Esophagus muscularis mucosa (tissue), 4 donors: Measurements from ENCODE around the gene IRF8. TPM values are rescaled to one million over a fixed set of nuclear protein-coding genes. Genes with fewer than 3 reads are reported as not detected.

Experiments used
- DNase-seq: peaks from one replicate; pipeline ENCODE4 v3.0.0-alpha.2; 2017; ENCODE audit errors: extremely low spot score
- H3K27ac ChIP-seq, 4 donors: fragments of 200-600 bp; sonication (generic); replicated peaks in 1 of 4; 1 replicate in 3 of 4; 2 replicates in 1 of 4; pipeline ENCODE4 v1.5.1; 2016 to 2019; ENCODE audit warnings: mild to moderate bottlenecking in 1 of 4
- H3K27me3 ChIP-seq, 4 donors: fragments of 200-600 bp; sonication (generic); one replicate each; pipeline versions ENCODE4 v1.5.1 to v1.6.0; 2016 to 2019
- H3K36me3 ChIP-seq, 4 donors: fragments of 200-600 bp; sonication (generic); one replicate each; pipeline ENCODE4 v1.5.1; 2016 to 2019
- H3K4me1 ChIP-seq, 4 donors: fragments of 200-600 bp; sonication (generic); one replicate each; pipeline ENCODE4 v1.5.1; 2016 to 2019
- H3K4me3 ChIP-seq, 4 donors: fragments of 200-600 bp; sonication (generic); 1 replicate in 2 of 4; 2 replicates in 2 of 4; pipeline ENCODE4 v1.5.1; 2016 to 2019; ENCODE audit warnings: mild to moderate bottlenecking in 4 of 4, moderate library complexity in 1 of 4
- H3K9me3 ChIP-seq, 4 donors: fragments of 200-600 bp; sonication (generic); 1 replicate in 3 of 4; 2 replicates in 1 of 4; pipeline ENCODE4 v1.5.1; 2016 to 2019
- CTCF ChIP-seq, 3 experiments: fragments of 200-600 bp in 2 of 3; fragments of 450-650 bp in 1 of 3; sonication (generic) in 2 of 3; IDR thresholded peaks; one replicate each; pipeline ENCODE4 v1.5.1; 2017 to 2019; ENCODE audit warnings: antibody characterized with exemption in 3 of 3, mild to moderate bottlenecking in 2 of 3, moderate library complexity in 1 of 3
- EP300 ChIP-seq: sonication (generic); formaldehyde crosslinking; IDR thresholded peaks from one replicate; pipeline ENCODE4 v1.6.1; 2017; ENCODE audit warnings: antibody characterized with exemption
- POLR2A ChIP-seq: fragments of 450-650 bp; IDR thresholded peaks from one replicate; pipeline ENCODE4 v1.6.1; 2017; ENCODE audit warnings: antibody characterized with exemption, moderate library complexity, mild to moderate bottlenecking, low read depth
- POLR2AphosphoS5 ChIP-seq, 2 donors: sonication (generic); formaldehyde crosslinking; IDR thresholded peaks; one replicate each; pipeline ENCODE4 v1.6.1; 2017; ENCODE audit warnings: antibody characterized with exemption in 2 of 2
- WGBS: methylation state at CpG from one replicate; pipeline ENCODE4 v1.1.5; 2018; 5-methylcytosine and 5-hydroxymethylcytosine counted together
- intact Hi-C: fragments of 100-400 bp; cut with DNase I; formaldehyde crosslinking; loops from one replicate; pipeline ENCODE4 v1.15.1; 2023
- total RNA-seq, 4 donors: library from RNA; depleted of rRNA; stranded (reverse); fragments of >200 nt; gene quantifications; one replicate each; pipeline versions ENCODE4 v1.1.0 to v1.2.1, GENCODE V29; 2016

IRF8 gene
- total RNA-seq, 4 donors from 2014 or later: 5.1 to 12.9 (median 10.4) TPM

GRCh38 chr16:85918436-85918835 lies 19.5 kb downstream of the IRF8 start:
- Histone ChIP-seq H3K27ac (no peak overlapping the region), H3K4me1 (peaks cover 0 to 4% (median 0%) of the 10 kb centered on the region in 4 donors), H3K36me3 (peaks cover 0 to 11% (median 2%) of the 10 kb centered on the region in 4 donors), H3K27me3 (no peaks in the 10 kb centered on the region), H3K4me3 (no peak overlapping the region), H3K9me3 (no peaks in the 10 kb centered on the region)
- 91% methylated on average over 26 of the region's 30 CpGs for WGBS
- intact Hi-C loops: no loop called here
- TF ChIP-seq POLR2AphosphoS5 (IDR thresholded peaks at IDR 0.05) (no peak), POLR2A (no peak), EP300 (no peak), CTCF (IDR thresholded peaks at IDR 0.05) (no peak)
- no peak for DNase-seq

DNA sequence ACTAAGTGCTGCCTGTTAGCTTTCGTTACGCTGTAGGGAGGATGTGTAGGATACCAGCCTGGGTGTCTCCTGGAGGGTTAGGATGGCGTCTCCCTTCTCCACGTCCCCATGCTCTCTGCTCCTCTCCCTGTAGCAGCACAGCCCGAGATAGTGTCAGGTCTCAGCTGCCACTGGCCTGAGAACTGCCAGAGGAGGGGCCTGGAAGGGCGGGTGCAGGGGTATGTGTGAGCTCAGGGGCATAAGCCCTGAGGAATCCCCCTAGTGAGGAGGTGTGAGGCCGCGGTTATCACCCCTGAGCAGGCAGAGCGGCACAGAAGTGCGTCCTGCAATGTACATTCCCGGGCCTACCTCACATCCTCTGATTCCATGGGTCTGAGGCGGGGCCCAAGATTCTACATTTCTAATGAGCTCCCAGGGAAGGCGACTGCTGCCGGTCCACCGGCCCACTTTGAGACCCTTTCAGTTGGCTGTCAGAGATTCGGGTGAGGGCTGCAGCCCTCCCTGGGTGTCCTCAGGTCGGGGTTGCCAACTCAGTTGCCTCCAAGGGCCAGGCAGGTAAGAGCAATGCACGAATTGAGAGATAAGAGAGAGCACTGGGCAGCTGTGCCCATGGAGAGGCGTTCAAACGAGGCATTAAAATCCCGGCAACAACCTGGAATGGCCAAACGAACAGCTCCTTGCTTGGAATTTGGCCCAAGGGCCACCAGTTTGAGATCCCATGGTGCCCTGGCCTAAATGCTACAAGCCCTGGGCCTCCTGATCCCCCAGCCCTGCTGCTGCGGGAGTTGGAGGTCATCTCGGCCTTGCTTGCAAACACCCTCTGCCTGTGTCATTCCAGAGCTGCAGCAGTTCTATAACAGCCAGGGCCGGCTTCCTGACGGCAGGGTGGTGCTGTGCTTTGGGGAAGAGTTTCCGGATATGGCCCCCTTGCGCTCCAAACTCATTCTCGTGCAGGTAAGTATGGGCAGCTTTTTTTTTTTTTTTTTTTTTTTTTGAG lies 20.6 kb downstream of the IRF8 start:
- 86% methylated on average over 26 of the region's 29 CpGs for WGBS
- intact Hi-C loops: no loop called here

DNA sequence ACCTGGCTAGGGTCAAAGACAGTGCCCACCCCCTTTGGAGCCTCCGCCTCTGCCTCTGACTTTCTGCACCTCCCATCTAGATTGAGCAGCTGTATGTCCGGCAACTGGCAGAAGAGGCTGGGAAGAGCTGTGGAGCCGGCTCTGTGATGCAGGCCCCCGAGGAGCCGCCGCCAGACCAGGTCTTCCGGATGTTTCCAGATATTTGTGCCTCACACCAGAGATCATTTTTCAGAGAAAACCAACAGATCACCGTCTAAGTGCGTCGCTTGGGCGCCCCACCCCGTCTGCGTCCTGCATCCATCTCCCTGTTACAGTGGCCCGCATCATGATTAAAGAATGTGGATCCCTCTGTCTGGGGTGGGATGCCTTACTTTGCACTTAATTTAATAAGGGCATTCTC lies 22.1 kb downstream of the IRF8 start:
- Histone ChIP-seq H3K36me3 (peaks cover 0 to 11% (median 2%) of the 10 kb centered on the region in 4 donors), H3K27me3 (no peaks in the 10 kb centered on the region), H3K4me1 (peaks cover 4 to 14% (median 10%) of the 10 kb centered on the region in 4 donors), H3K9me3 (no peaks in the 10 kb centered on the region), H3K4me3 (no peak overlapping the region), H3K27ac (no peak overlapping the region)
- 97% methylated on average over 14 of the region's 14 CpGs for WGBS
- intact Hi-C loops: no loop called here
- TF ChIP-seq EP300: no peak
- TF ChIP-seq POLR2AphosphoS5 (IDR thresholded peaks at IDR 0.05): no peak
- no peak for TF ChIP-seq CTCF (IDR thresholded peaks at IDR 0.05)
- TF ChIP-seq POLR2A: no peak
- no peak for DNase-seq

More for the DNA sequence above, 20.6 kb downstream of the IRF8 start:
- peaks cover 0 to 11% (median 2%) of the 10 kb centered on the region in 4 donors for H3K36me3 ChIP-seq
- no peak overlapping the region for H3K27ac ChIP-seq
- no peaks in the 10 kb centered on the region for H3K27me3 ChIP-seq
- no peak for DNase-seq
- no peak overlapping the region for H3K4me3 ChIP-seq
- TF ChIP-seq POLR2AphosphoS5 (IDR thresholded peaks at IDR 0.05): no peak
- no peak for TF ChIP-seq CTCF (IDR thresholded peaks at IDR 0.05)
- TF ChIP-seq POLR2A: no peak
- TF ChIP-seq EP300: no peak
- no peaks in the 10 kb centered on the region for H3K9me3 ChIP-seq
- H3K4me1 ChIP-seq: peaks cover 4 to 9% (median 7%) of the 10 kb centered on the region in 4 donors

GRCh38 chr16:85923153-85924021 lies 24.4 kb downstream of the IRF8 start:
- H3K36me3 ChIP-seq: peaks cover 0 to 11% (median 2%) of the 10 kb centered on the region in 4 donors
- WGBS: 77% methylated on average over 23 of the region's 24 CpGs
- H3K4me3 ChIP-seq: no peak overlapping the region
- no peaks in the 10 kb centered on the region for H3K27me3 ChIP-seq
- intact Hi-C loops: no loop called here
- H3K4me1 ChIP-seq: peaks cover 0 to 24% (median 14%) of the 10 kb centered on the region in 4 donors
- no peak overlapping the region for H3K27ac ChIP-seq
- no peaks in the 10 kb centered on the region for H3K9me3 ChIP-seq
- TF ChIP-seq CTCF (IDR thresholded peaks at IDR 0.05) (no peak), POLR2AphosphoS5 (IDR thresholded peaks at IDR 0.05) (no peak), POLR2A (no peak), EP300 (no peak)
- DNase-seq: no peak
